CD14-positive monocyte (primary cell): Measurements from ENCODE around the gene AMIGO2. TPM values are rescaled to one million over a fixed set of nuclear protein-coding genes. Genes with fewer than 3 reads are reported as not detected.

ENCODE experiments used
- DNase-seq, 3 donors: peaks; one replicate each; pipeline ENCODE4 v3.0.0-alpha.2; 2011 to 2022
- H2AFZ ChIP-seq: 2 replicates; pipeline ENCODE4 v1.6.0; 2012; ENCODE audit warnings: mild to moderate bottlenecking, low read depth, low read length, inconsistent platforms; ENCODE audit not compliant: insufficient read depth, poor library complexity, severe bottlenecking
- H3K27ac ChIP-seq, 2 donors: 1 replicate in 1 of 2; 2 replicates in 1 of 2; pipeline ENCODE4 v1.5.1; 2012 to 2013; ENCODE audit warnings: low read length in 2 of 2, control low read depth in 1 of 2, inconsistent platforms in 1 of 2, low read depth in 1 of 2, mild to moderate bottlenecking in 1 of 2
- H3K27me3 ChIP-seq, 2 donors: one replicate each; pipeline versions ENCODE4 v1.6.0 to v1.6.1; 2011 to 2013; ENCODE audit warnings: low read length in 2 of 2; ENCODE audit not compliant: control insufficient read depth in 2 of 2, insufficient read depth in 2 of 2
- H3K36me3 ChIP-seq, 2 donors: replicated peaks in 1 of 2; 1 replicate in 1 of 2; 2 replicates in 1 of 2; pipeline versions ENCODE4 v1.5.1 to v1.6.1; 2012 to 2013; ENCODE audit warnings: low read length in 2 of 2, control low read depth in 1 of 2, inconsistent platforms in 1 of 2, mild to moderate bottlenecking in 1 of 2; ENCODE audit not compliant: insufficient read depth in 2 of 2, control insufficient read depth in 1 of 2
- H3K4me1 ChIP-seq, 2 donors: 1 replicate in 1 of 2; 2 replicates in 1 of 2; pipeline versions ENCODE4 v1.5.1 to v1.6.1; 2012 to 2013; ENCODE audit warnings: low read length in 2 of 2, control low read depth in 1 of 2, inconsistent platforms in 1 of 2, mild to moderate bottlenecking in 1 of 2, moderate library complexity in 1 of 2; ENCODE audit not compliant: insufficient read depth in 2 of 2, control insufficient read depth in 1 of 2
- H3K4me2 ChIP-seq: replicated peaks from 2 replicates; pipeline ENCODE3; 2012; ENCODE audit warnings: low read length, moderate library complexity, mild to moderate bottlenecking; ENCODE audit not compliant: poor library complexity, severe bottlenecking; ENCODE audit errors: extremely low read depth
- H3K4me3 ChIP-seq, 3 experiments: fragments of 200-600 bp in 1 of 3; sonication (generic) in 1 of 3; replicated peaks in 1 of 3; 1 replicate in 2 of 3; 2 replicates in 1 of 3; pipeline ENCODE4 v1.5.1; 2011 to 2013; ENCODE audit warnings: low read length in 3 of 3, mild to moderate bottlenecking in 3 of 3, control low read depth in 2 of 3, low read depth in 2 of 3, inconsistent platforms in 1 of 3, moderate library complexity in 1 of 3
- H3K79me2 ChIP-seq: 2 replicates; pipeline ENCODE4 v1.6.0; 2012; ENCODE audit warnings: mild to moderate bottlenecking, control low read depth, inconsistent platforms, low read length, moderate library complexity; ENCODE audit not compliant: insufficient read depth
- H3K9ac ChIP-seq: 2 replicates; pipeline ENCODE4 v1.6.0; 2017; ENCODE audit warnings: low read length, mild to moderate bottlenecking; ENCODE audit not compliant: insufficient read depth, poor library complexity, severe bottlenecking
- H3K9me3 ChIP-seq, 2 donors: replicated peaks in 1 of 2; 1 replicate in 1 of 2; 2 replicates in 1 of 2; pipeline versions ENCODE4 v1.5.1 to v1.6.1; 2012 to 2013; ENCODE audit warnings: low read length in 2 of 2, control low read depth in 1 of 2; ENCODE audit not compliant: control insufficient read depth in 1 of 2, insufficient read depth in 1 of 2
- H4K20me1 ChIP-seq: 2 replicates; pipeline ENCODE4 v1.6.0; 2012; ENCODE audit warnings: mild to moderate bottlenecking, low read length, control low read depth, moderate library complexity; ENCODE audit not compliant: insufficient read depth
- H3K27ac Mint-ChIP-seq, 7 donors: one replicate each; pipeline ENCODE4 v1.8.0; 2020; ENCODE audit warnings: mild to moderate bottlenecking in 7 of 7, mixed read lengths in 7 of 7, moderate library complexity in 6 of 7, inconsistent platforms in 2 of 7
- H3K27me3 Mint-ChIP-seq, 3 donors: one replicate each; pipeline ENCODE4 v1.8.0; 2021 to 2022; ENCODE audit warnings: low read depth in 3 of 3, mild to moderate bottlenecking in 3 of 3, mixed read lengths in 3 of 3, moderate library complexity in 3 of 3, inconsistent platforms in 1 of 3
- H3K36me3 Mint-ChIP-seq, 2 donors: one replicate each; pipeline ENCODE4 v1.8.0; 2020; ENCODE audit warnings: mixed read lengths in 2 of 2, inconsistent platforms in 1 of 2, mild to moderate bottlenecking in 1 of 2
- H3K4me1 Mint-ChIP-seq: one replicate; pipeline ENCODE4 v1.8.0; 2020; ENCODE audit warnings: mild to moderate bottlenecking, mixed read lengths
- H3K4me3 Mint-ChIP-seq, 2 donors: one replicate each; pipeline ENCODE4 v1.8.0; 2020; ENCODE audit warnings: mild to moderate bottlenecking in 2 of 2, mixed read lengths in 2 of 2, moderate library complexity in 1 of 2
- H3K9me3 Mint-ChIP-seq, 7 donors: one replicate each; pipeline ENCODE4 v1.8.0; 2020 to 2022; ENCODE audit warnings: mixed read lengths in 7 of 7, mild to moderate bottlenecking in 6 of 7, moderate library complexity in 6 of 7, inconsistent platforms in 2 of 7
- CTCF ChIP-seq: fragments of 200-600 bp; IDR thresholded peaks from one replicate; pipeline ENCODE4 v1.8.0; 2022; ENCODE audit warnings: antibody characterized with exemption, mild to moderate bottlenecking
- WGBS: methylation state at CpG from one replicate; pipeline ENCODE4 v1.1.5; 2013; ENCODE audit warnings: missing lambda C conversion rate; ENCODE audit not compliant: insufficient coverage; 5-methylcytosine and 5-hydroxymethylcytosine counted together
- intact Hi-C, 2 donors: fragments of 100-400 bp; cut with micrococcal nuclease; formaldehyde crosslinking; loops; one replicate each; pipeline versions ENCODE4 v1.15.0 to v1.15.1; 2023
- polyA plus RNA-seq, 3 donors: library from polyadenylated mRNA; depleted of rRNA in 1 of 3; unstranded in 2 of 3; stranded (reverse) in 1 of 3; fragments of 300-500 nt in 2 of 3; fragments of >200 nt in 1 of 3; fragmentation: Illumina TruSeq in 2 of 3; gene quantifications; 1 replicate in 2 of 3; 2 replicates in 1 of 3; pipeline ENCODE4 v1.2.3, GENCODE V29; 2012 to 2021

Gene AMIGO2
- polyA plus RNA-seq, 3 donors = 0.14 to 0.77 (median 0.21) TPM

- H3K4me3 ChIP-seq = no peak overlapping the region
- Mint-ChIP-seq H3K27me3 (peaks cover 0 to 8% (median 2%) of the 10 kb centered on the region in 3 donors), H3K9me3 (peaks cover 0 to 2% (median 0%) of the 10 kb centered on the region in 7 donors), H3K4me3 (no peak overlapping the region), H3K27ac (no peak overlapping the region), H3K36me3 (no peaks in the 10 kb centered on the region), H3K4me1 (peaks cover under 1% of the 10 kb centered on the region)
- no peaks in the 10 kb centered on the region for H3K4me1 ChIP-seq
- no peak for DNase-seq
- no peak overlapping the region for H3K4me2 ChIP-seq
- H3K79me2 ChIP-seq = no peaks in the 10 kb centered on the region
- H4K20me1 ChIP-seq = no peaks in the 10 kb centered on the region
- intact Hi-C loops = loop anchor here in 1 of 2 donors (5.0 kb wide), 1 partner anchor 374 kb away; no protein-coding TSS in a partner anchor
- TF ChIP-seq CTCF = no peak
- H3K9ac ChIP-seq = no peak overlapping the region
- H3K27ac ChIP-seq = no peak overlapping the region
- H3K27me3 ChIP-seq = no peaks in the 10 kb centered on the region
- 81% methylated on average over 4 of the region's 5 CpGs for WGBS
- no peak overlapping the region for H2AFZ ChIP-seq
- H3K36me3 ChIP-seq = no peaks in the 10 kb centered on the region
- no peaks in the 10 kb centered on the region for H3K9me3 ChIP-seq
Observed at GRCh38 chr12:47033081-47033480, 46.7 kb downstream of the AMIGO2 start.

- Histone ChIP-seq H3K9ac (no peak overlapping the region), H2AFZ (no peak overlapping the region), H3K4me2 (no peak overlapping the region), H3K27me3 (no peaks in the 10 kb centered on the region), H3K36me3 (no peaks in the 10 kb centered on the region), H3K4me1 (no peaks in the 10 kb centered on the region), H4K20me1 (no peaks in the 10 kb centered on the region), H3K4me3 (no peak overlapping the region), H3K27ac (no peak overlapping the region), H3K9me3 (no peaks in the 10 kb centered on the region), H3K79me2 (no peaks in the 10 kb centered on the region)
- H3K4me3 Mint-ChIP-seq = no peak overlapping the region
- peak; percentile 20 to 35 (median 28) for DNase-seq
- H3K27me3 Mint-ChIP-seq = peaks cover 0 to 8% (median 2%) of the 10 kb centered on the region in 3 donors
- WGBS = no CpG with 5 or more reads among the region's 1 CpG
- intact Hi-C loops = loop anchor here in 1 of 2 donors (5.0 kb wide), 1 partner anchor 375 kb away; no protein-coding TSS in a partner anchor
- H3K27ac Mint-ChIP-seq = no peak overlapping the region
- no peaks in the 10 kb centered on the region for H3K36me3 Mint-ChIP-seq
- H3K9me3 Mint-ChIP-seq = peaks cover 0 to 2% (median 0%) of the 10 kb centered on the region in 7 donors
- TF ChIP-seq CTCF = peak; percentile 71
- H3K4me1 Mint-ChIP-seq = no peaks in the 10 kb centered on the region
Observed at GRCh38 chr12:47032644-47033043, 47.1 kb downstream of the AMIGO2 start.
